Measurements from ENCODE around the gene SMYD3.
"Not testable (repeated sequence)": the region's sequence is repeated elsewhere in the genome, so short reads cannot be mapped to it uniquely, and the experiment has no call there.

The SMYD3 gene

DNA sequence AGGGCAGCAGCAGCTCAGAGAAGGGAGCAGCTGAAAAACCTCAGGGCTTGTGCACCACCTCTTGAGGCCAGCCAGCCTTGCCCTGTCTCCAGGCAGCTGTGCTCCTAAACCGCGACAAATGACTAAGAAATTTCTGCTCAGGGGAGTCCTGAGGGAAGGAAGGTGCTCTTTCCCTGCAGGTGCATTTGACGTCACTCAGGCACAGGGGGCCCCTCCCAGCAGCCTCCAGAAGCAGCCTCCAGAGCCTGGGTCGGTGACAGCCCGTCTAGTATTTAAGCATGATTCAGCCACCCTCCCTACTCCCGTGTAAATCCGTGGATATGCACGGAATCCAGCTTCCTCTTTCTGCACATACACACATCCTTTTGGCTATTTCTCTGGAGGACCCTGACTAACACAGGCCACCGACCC, 791.8 kb downstream of the SMYD3 start:
- no peak for DNase-seq (ENCODE audit: low spot score)

DNA sequence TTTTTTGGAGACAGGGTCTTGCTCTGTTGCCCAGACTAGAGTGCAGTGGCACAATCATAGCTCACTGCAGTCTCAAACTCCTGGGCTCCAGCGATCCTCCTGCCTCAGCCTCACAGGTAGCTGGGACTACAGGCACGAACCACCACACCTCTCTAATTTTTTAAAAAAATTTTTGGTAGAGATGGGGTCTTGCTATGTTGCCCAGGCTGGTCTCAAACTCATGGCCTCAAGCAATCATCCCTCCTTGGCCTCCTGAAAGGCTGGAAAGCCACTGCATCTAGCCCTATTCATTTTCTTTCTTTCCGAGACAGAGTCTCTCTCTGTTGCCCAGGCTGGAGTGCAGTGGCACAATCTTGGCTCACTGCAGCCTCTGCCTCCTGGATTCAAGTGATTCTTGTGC, 793.1 kb downstream of the SMYD3 start:
- DNase-seq (ENCODE audit: low spot score): not testable (repeated sequence)

DNA sequence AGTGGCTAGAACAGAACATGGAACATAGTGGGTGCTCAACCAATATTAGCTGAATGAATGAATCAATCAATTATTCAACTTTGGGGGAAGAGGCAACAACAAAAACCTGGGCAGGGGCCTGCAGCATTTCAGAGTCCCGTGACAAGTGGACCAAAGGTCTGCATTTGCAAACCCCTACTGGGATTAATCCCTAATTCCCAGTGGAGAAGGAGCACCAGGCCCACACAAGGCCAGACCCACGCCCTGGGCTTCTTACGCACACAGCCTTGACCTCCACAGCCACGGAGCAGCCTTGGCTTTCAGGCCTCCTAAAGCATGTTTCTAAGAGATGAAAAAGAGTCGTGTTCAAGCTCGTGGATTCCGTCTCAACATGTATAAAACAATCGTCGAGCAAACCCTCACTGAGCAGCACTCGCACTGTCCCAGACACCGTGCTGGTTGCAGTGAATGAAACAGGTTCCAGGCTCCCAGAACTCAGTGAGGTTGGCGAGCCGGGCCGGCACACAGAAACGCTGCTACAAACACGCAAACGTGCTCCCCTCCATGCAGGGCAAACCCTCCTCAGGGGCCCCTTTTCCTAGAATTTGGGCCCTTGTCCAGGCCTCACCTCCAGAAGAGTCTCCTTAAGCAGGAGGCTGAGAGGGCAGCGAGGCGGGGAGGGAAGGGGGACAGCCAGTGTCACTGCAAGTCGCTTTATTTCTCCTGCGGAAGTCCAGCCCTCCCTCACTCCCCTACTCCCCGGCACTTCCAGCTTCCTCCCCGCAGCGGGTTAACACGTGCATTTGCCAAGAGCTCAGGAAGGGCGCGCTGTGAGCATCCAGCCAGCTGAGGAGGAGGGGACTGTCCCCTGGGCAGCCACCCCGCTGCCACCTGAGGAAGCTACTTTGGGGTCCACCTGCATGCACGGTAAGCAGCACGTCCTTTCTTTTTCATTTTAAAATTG, 795.8 kb downstream of the SMYD3 start:
- DNase-seq (ENCODE audit: low spot score): no peak

DNA sequence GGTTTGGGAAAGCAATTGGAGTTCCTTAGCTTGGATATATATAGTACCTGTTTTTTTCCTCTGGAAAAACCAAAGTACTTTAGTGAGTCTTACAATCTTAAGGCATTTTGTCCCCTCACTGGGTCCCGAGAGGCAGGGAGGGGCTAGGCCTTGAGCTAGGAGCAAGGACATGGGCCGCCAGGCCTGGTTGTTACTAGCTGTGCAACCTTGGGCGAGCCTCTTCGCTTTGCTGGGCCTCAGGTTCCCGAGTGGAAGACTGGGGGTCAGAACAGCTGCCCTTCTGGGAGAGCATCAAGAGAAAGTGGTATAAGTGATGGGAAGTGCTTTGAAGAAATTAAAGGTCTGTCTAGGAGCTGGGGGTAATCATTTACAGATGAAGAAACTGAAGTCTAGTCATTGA, 799.1 kb downstream of the SMYD3 start:
- no peak for DNase-seq (ENCODE audit: low spot score)

DNA sequence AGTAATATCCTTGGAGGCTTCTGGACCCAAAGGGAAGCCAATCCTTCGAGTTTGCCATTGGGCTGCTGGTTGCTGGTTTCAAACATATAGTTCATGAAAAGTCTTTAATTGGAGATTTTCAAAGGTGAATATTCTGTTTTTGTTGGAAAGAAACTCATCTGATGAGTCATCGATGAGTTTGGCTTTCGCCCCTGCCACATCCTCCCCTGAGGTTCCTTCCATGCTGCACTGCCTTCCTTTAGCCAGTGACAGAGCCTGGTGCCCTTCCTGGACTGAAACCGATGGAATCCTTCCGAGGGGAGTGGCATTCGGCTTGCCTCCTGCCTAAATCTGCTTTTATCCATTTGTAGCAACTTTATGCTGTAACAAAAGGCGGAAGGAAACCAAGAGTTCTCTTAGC, 802.3 kb downstream of the SMYD3 start:
- DNase-seq (ENCODE audit: low spot score): no peak

DNA sequence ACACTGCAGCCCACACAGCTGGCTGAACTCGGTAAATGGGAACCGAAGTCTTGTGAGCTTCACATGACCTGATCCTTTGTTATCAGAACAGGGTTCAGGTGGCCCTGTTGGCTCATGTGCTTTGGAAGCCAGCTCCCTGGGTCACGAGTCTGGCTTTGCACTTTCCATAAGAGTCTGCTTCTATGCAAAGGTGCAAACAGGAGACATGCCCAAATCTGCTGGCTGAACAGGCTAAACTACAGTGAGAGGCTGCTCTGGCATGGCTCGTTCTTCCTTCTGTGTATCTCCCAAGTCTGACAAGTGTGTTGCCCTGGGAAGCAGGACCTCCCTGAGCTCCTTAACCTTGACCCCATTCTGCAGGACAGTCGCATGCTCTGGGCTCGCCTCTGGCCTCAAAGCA, 802.7 kb downstream of the SMYD3 start:
- DNase-seq (ENCODE audit: low spot score): no peak

DNA sequence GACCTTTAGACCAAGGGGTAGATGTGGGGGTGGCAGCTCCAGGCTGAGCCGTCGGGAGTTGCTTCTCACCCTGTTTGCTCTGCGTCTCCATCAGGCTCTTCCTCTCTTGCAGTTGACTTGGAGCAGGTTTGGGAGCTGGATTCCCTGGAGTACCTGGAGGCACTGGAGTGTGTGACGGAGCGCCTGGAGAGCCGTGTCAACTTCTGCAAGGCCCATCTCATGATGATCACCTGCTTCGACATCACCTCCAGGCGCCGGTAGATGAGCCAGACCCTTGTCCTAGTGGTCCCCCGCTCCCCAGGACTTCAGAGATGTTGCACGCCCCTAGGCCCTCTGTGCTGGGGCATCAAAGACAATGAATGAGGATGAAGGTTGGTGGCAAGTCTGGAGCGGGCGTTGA, 804.7 kb downstream of the SMYD3 start:
- DNase-seq (ENCODE audit: low spot score): no peak

DNA sequence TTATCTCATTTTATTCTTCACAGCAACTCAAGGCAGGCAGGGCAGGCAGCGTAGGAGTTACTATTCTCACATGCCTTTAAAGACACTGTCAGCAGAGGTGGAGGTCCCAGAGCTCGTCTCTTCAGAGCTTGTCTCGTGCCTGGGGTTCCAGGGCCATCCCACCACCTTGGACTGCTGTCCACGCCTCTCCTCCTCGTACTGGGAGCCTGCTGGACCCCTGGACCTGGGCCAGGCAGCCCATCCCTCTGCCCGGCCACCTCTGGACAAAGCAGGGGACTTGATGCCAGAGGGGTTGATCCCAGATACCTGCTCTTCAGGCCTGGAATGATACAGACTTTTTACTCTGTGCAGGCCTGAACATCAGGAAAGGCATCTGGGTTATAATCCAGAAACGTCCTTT, 805.4 kb downstream of the SMYD3 start:
- DNase-seq (ENCODE audit: low spot score): no peak

DNA sequence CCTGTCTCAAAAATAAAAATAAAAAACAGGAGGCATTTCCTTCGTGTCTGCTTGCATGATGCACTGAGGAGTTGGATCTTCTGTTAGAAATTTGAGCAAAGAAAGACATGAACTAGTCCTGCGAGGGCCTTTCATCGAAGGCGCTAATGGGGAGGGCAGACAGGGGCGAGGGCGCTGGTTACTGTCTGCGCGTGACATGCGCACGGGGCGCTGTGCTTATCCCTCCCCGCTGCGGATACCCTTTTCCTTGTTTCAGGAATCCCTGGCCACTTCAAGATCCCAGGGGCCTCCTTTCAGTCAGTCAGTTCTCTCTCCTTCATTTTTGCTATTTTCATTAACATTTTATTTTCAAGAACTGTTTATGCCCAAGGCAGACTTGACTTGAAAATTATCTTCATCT, 806.4 kb downstream of the SMYD3 start:
- DNase-seq (ENCODE audit: low spot score): no peak

Measured in pons (tissue), 1 donor.